GM23338 (cell line): ENCODE data around the gene DTNB. TPM values are rescaled to one million over a fixed set of nuclear protein-coding genes. Genes with fewer than 3 reads are reported as not detected.

ENCODE experiments used
- ATAC-seq: fragments of 200-7000 bp; cut with Tn5 transposase; 3 replicates; pipeline ENCODE4 v1.9.1; 2020
- DNase-seq: peaks from one replicate; pipeline ENCODE4 v3.0.0-alpha.2; 2015; ENCODE audit warnings: low spot score
- H2AFZ ChIP-seq: fragments of 200-600 bp; sonication (generic); 2 replicates; pipeline ENCODE4 v1.8.0; 2016; ENCODE audit warnings: antibody characterized with exemption, mild to moderate bottlenecking, moderate library complexity
- H3F3A ChIP-seq: fragments of 200-600 bp; sonication (generic); replicated peaks from 2 replicates; pipeline ENCODE4 v1.8.0; 2017; ENCODE audit warnings: antibody characterized with exemption, mixed run types, low read depth
- H3K27ac ChIP-seq: fragments of 200-600 bp; sonication (generic); 2 replicates; pipeline ENCODE4 v1.6.1; 2016; ENCODE audit warnings: low read depth
- H3K27me3 ChIP-seq: fragments of 200-600 bp; sonication (generic); 2 replicates; pipeline ENCODE4 v1.8.0; 2016; ENCODE audit warnings: mild to moderate bottlenecking, mixed run types, moderate library complexity; ENCODE audit not compliant: insufficient read depth
- H3K36me3 ChIP-seq: fragments of 200-600 bp; sonication (generic); 2 replicates; pipeline ENCODE4 v1.8.0; 2016; ENCODE audit warnings: mild to moderate bottlenecking; ENCODE audit not compliant: insufficient read depth
- H3K4me1 ChIP-seq: fragments of 200-600 bp; sonication (generic); 2 replicates; pipeline ENCODE4 v1.8.0; 2016; ENCODE audit warnings: mild to moderate bottlenecking, moderate library complexity; ENCODE audit not compliant: insufficient read depth
- H3K4me2 ChIP-seq: fragments of 200-600 bp; sonication (generic); 2 replicates; pipeline ENCODE4 v1.7.1; 2017; ENCODE audit warnings: mixed run types
- H3K4me3 ChIP-seq: fragments of 200-600 bp; sonication (generic); 2 replicates; pipeline ENCODE4 v1.6.1; 2016; ENCODE audit warnings: mixed run types
- H3K79me2 ChIP-seq: fragments of 200-600 bp; sonication (generic); replicated peaks from 2 replicates; pipeline ENCODE4 v1.8.0; 2017; ENCODE audit warnings: mild to moderate bottlenecking; ENCODE audit not compliant: insufficient read depth
- H3K9me2 ChIP-seq: fragments of 200-600 bp; sonication (generic); 2 replicates; pipeline ENCODE4 v1.8.0; 2017; ENCODE audit not compliant: insufficient read depth
- H4K20me1 ChIP-seq: fragments of 200-600 bp; sonication (generic); replicated peaks from 2 replicates; pipeline ENCODE4 v1.8.0; 2017; ENCODE audit warnings: mild to moderate bottlenecking; ENCODE audit not compliant: insufficient read depth
- H3K27ac Mint-ChIP-seq: 2 replicates; pipeline ENCODE4 v1.8.0; 2020; ENCODE audit warnings: inconsistent platforms, mild to moderate bottlenecking, moderate library complexity, mixed read lengths
- H3K27me3 Mint-ChIP-seq: 3 replicates; pipeline ENCODE4 v1.8.0; 2022; ENCODE audit warnings: low read depth, mild to moderate bottlenecking, moderate library complexity, mixed read lengths, inconsistent platforms; ENCODE audit not compliant: insufficient read depth, poor library complexity
- H3K36me3 Mint-ChIP-seq: 3 replicates; pipeline ENCODE4 v1.8.0; 2021; ENCODE audit warnings: low read depth, mild to moderate bottlenecking, inconsistent platforms, moderate library complexity, mixed read lengths
- H3K4me1 Mint-ChIP-seq: 3 replicates; pipeline ENCODE4 v1.8.0; 2020; ENCODE audit warnings: mild to moderate bottlenecking, inconsistent platforms, mixed read lengths
- H3K4me3 Mint-ChIP-seq: 3 replicates; pipeline ENCODE4 v1.8.0; 2021; ENCODE audit warnings: moderate library complexity, mild to moderate bottlenecking, inconsistent platforms, mixed read lengths
- H3K9me3 Mint-ChIP-seq: 3 replicates; pipeline ENCODE4 v1.8.0; 2020; ENCODE audit warnings: moderate library complexity, mild to moderate bottlenecking, inconsistent platforms, mixed read lengths
- CREB1 ChIP-seq: fragments of 250-450 bp; sonication (Bioruptor Pico); IDR thresholded peaks from 2 replicates; pipeline ENCODE4 v1.5.0; 2020; ENCODE audit warnings: low read depth, mild to moderate bottlenecking, moderate library complexity
- CTCF ChIP-seq, 2 experiments: fragments of 200-600 bp in 1 of 2; sonication (generic) in 1 of 2; conservative IDR thresholded peaks; 2 replicates each; pipeline versions ENCODE4 v1.5.1 to v1.6.1; 2016 to 2017; ENCODE audit warnings: antibody characterized with exemption in 2 of 2, low read depth in 2 of 2, mild to moderate bottlenecking in 2 of 2, moderate library complexity in 1 of 2
- EZH2 ChIP-seq: fragments of 200-600 bp; sonication (generic); IDR thresholded peaks from one replicate; pipeline ENCODE4 v1.8.0; 2017; ENCODE audit warnings: antibody characterized with exemption, mild to moderate bottlenecking, low read depth; ENCODE audit not compliant: unreplicated experiment
- JUNB ChIP-seq: IDR thresholded peaks from one replicate; pipeline ENCODE4 v1.6.1; 2016; ENCODE audit warnings: antibody characterized with exemption; ENCODE audit not compliant: unreplicated experiment
- NANOG ChIP-seq: IDR thresholded peaks from 2 replicates; pipeline ENCODE4 v1.6.1; 2016; ENCODE audit warnings: antibody characterized with exemption, borderline replicate concordance
- POLR2AphosphoS5 ChIP-seq: IDR thresholded peaks from 2 replicates; pipeline ENCODE4 v1.6.1; 2016; ENCODE audit warnings: antibody characterized with exemption, low read depth
- STAT1 ChIP-seq: IDR thresholded peaks from one replicate; pipeline ENCODE4 v1.6.1; 2016; ENCODE audit warnings: antibody characterized with exemption; ENCODE audit not compliant: unreplicated experiment
- ZNF331 ChIP-seq: fragments of 250-450 bp; sonication (Bioruptor Pico); IDR thresholded peaks from 2 replicates; pipeline ENCODE4 v1.5.0; 2020; ENCODE audit warnings: low read depth, mild to moderate bottlenecking, moderate library complexity
- polyA plus RNA-seq: library from polyadenylated mRNA; unstranded; fragments of >200 nt; fragmentation: Nextera tagmentation; extraction: Ambion mirVana; gene quantifications from 2 replicates; pipeline ENCODE4 v1.2.1, GENCODE V29; 2016
- total RNA-seq: library from RNA; depleted of rRNA; stranded (reverse); fragments of >200 nt; shearing (Covaris generic); gene quantifications from 2 replicates; pipeline ENCODE4 v1.2.3, GENCODE V29; 2014
- TF ChIP-seq, protein P1 (sequence below): IDR thresholded peaks from one replicate; pipeline ENCODE4 v1.6.1; 2018; ENCODE audit warnings: antibody characterized with exemption; ENCODE audit not compliant: unreplicated experiment
- TF ChIP-seq, protein P2 (sequence below): IDR thresholded peaks from 2 replicates; pipeline ENCODE4 v1.6.1; 2016; ENCODE audit warnings: antibody characterized with exemption
- TF ChIP-seq, protein P3 (sequence below): fragments of 250-450 bp; sonication (Bioruptor Pico); IDR thresholded peaks from 2 replicates; pipeline ENCODE4 v1.5.0; 2020; ENCODE audit warnings: mild to moderate bottlenecking, moderate library complexity

Gene DTNB
- total and polyA plus RNA-seq, 2 experiments from 2014 or later: 22.1 to 29.4 TPM

- Mint-ChIP-seq H3K27ac (no peak overlapping the region), H3K4me3 (no peak overlapping the region), H3K36me3 (no peaks in the 10 kb centered on the region), H3K9me3 (no peaks in the 10 kb centered on the region), H3K27me3 (peaks cover 4% of the 10 kb centered on the region), H3K4me1 (0 out of 3 replicates have a peak, but pooled peaks cover 2% of the 10 kb centered on the region)
- peak; percentile 62 for DNase-seq
- TF ChIP-seq JUNB (no peak), CREB1 (CRISPR knock-in tag) (no peak), EZH2 (no peak), POLR2AphosphoS5 (no peak), STAT1 (no peak), CTCF (conservative IDR thresholded peaks at IDR 0.05; ENCODE audit: low read depth in 2 of 2) (no peak), ZNF331 (CRISPR knock-in tag) (no peak), NANOG (no peak)
- TF ChIP-seq, protein P1, sequence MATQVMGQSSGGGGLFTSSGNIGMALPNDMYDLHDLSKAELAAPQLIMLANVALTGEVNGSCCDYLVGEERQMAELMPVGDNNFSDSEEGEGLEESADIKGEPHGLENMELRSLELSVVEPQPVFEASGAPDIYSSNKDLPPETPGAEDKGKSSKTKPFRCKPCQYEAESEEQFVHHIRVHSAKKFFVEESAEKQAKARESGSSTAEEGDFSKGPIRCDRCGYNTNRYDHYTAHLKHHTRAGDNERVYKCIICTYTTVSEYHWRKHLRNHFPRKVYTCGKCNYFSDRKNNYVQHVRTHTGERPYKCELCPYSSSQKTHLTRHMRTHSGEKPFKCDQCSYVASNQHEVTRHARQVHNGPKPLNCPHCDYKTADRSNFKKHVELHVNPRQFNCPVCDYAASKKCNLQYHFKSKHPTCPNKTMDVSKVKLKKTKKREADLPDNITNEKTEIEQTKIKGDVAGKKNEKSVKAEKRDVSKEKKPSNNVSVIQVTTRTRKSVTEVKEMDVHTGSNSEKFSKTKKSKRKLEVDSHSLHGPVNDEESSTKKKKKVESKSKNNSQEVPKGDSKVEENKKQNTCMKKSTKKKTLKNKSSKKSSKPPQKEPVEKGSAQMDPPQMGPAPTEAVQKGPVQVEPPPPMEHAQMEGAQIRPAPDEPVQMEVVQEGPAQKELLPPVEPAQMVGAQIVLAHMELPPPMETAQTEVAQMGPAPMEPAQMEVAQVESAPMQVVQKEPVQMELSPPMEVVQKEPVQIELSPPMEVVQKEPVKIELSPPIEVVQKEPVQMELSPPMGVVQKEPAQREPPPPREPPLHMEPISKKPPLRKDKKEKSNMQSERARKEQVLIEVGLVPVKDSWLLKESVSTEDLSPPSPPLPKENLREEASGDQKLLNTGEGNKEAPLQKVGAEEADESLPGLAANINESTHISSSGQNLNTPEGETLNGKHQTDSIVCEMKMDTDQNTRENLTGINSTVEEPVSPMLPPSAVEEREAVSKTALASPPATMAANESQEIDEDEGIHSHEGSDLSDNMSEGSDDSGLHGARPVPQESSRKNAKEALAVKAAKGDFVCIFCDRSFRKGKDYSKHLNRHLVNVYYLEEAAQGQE: no peak
- TF ChIP-seq, protein P2, sequence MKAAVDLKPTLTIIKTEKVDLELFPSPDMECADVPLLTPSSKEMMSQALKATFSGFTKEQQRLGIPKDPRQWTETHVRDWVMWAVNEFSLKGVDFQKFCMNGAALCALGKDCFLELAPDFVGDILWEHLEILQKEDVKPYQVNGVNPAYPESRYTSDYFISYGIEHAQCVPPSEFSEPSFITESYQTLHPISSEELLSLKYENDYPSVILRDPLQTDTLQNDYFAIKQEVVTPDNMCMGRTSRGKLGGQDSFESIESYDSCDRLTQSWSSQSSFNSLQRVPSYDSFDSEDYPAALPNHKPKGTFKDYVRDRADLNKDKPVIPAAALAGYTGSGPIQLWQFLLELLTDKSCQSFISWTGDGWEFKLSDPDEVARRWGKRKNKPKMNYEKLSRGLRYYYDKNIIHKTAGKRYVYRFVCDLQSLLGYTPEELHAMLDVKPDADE: no peak
- TF ChIP-seq, protein P3, sequence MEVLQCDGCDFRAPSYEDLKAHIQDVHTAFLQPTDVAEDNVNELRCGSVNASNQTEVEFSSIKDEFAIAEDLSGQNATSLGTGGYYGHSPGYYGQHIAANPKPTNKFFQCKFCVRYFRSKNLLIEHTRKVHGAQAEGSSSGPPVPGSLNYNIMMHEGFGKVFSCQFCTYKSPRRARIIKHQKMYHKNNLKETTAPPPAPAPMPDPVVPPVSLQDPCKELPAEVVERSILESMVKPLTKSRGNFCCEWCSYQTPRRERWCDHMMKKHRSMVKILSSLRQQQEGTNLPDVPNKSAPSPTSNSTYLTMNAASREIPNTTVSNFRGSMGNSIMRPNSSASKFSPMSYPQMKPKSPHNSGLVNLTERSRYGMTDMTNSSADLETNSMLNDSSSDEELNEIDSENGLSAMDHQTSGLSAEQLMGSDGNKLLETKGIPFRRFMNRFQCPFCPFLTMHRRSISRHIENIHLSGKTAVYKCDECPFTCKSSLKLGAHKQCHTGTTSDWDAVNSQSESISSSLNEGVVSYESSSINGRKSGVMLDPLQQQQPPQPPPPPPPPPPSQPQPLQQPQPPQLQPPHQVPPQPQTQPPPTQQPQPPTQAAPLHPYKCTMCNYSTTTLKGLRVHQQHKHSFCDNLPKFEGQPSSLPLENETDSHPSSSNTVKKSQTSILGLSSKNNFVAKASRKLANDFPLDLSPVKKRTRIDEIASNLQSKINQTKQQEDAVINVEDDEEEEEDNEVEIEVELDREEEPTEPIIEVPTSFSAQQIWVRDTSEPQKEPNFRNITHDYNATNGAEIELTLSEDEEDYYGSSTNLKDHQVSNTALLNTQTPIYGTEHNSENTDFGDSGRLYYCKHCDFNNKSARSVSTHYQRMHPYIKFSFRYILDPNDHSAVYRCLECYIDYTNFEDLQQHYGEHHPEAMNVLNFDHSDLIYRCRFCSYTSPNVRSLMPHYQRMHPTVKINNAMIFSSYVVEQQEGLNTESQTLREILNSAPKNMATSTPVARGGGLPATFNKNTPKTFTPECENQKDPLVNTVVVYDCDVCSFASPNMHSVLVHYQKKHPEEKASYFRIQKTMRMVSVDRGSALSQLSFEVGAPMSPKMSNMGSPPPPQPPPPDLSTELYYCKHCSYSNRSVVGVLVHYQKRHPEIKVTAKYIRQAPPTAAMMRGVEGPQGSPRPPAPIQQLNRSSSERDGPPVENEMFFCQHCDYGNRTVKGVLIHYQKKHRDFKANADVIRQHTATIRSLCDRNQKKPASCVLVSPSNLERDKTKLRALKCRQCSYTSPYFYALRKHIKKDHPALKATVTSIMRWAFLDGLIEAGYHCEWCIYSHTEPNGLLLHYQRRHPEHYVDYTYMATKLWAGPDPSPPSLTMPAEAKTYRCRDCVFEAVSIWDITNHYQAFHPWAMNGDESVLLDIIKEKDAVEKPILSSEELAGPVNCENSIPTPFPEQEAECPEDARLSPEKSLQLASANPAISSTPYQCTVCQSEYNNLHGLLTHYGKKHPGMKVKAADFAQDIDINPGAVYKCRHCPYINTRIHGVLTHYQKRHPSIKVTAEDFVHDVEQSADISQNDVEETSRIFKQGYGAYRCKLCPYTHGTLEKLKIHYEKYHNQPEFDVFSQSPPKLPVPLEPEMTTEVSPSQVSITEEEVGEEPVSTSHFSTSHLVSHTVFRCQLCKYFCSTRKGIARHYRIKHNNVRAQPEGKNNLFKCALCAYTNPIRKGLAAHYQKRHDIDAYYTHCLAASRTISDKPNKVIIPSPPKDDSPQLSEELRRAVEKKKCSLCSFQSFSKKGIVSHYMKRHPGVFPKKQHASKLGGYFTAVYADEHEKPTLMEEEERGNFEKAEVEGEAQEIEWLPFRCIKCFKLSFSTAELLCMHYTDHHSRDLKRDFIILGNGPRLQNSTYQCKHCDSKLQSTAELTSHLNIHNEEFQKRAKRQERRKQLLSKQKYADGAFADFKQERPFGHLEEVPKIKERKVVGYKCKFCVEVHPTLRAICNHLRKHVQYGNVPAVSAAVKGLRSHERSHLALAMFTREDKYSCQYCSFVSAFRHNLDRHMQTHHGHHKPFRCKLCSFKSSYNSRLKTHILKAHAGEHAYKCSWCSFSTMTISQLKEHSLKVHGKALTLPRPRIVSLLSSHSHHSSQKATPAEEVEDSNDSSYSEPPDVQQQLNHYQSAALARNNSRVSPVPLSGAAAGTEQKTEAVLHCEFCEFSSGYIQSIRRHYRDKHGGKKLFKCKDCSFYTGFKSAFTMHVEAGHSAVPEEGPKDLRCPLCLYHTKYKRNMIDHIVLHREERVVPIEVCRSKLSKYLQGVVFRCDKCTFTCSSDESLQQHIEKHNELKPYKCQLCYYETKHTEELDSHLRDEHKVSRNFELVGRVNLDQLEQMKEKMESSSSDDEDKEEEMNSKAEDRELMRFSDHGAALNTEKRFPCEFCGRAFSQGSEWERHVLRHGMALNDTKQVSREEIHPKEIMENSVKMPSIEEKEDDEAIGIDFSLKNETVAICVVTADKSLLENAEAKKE (CRISPR knock-in tag): no peak
- Histone ChIP-seq H3K36me3 (no peaks in the 10 kb centered on the region), H3K27ac (no peak overlapping the region; the same call in 1 of the 2 replicates), H3K27me3 (no peaks in the 10 kb centered on the region), H3K9me2 (no peaks in the 10 kb centered on the region), H3K4me1 (peaks cover 14% of the 10 kb centered on the region), H2AFZ (peak overlapping the region; percentile 98), H3K4me3 (peak overlapping the region; percentile 39), H3K4me2 (peak overlapping the region; percentile 70), H4K20me1 (no peaks in the 10 kb centered on the region), H3K79me2 (no peaks in the 10 kb centered on the region), H3F3A (no peaks in the 10 kb centered on the region)
- ATAC-seq: peak; percentile 83
These were observed 24.4 kb upstream of the DTNB start for GRCh38 chr2:25697559-25698341.
